B cell (primary cell): ENCODE measurements around the gene SFT2D2. TPM values are rescaled to one million over a fixed set of nuclear protein-coding genes. Genes with fewer than 3 reads are reported as not detected.

Experiments used
- ATAC-seq: fragments of 200-7000 bp; cut with Tn5 transposase; one replicate; pipeline ENCODE4 v1.10.0; 2021; ENCODE audit warnings: low read depth, mild to moderate bottlenecking, moderate number of reproducible peaks, moderate library complexity
- CTCF ChIA-PET: fragments of 350-600 bp; sonication (Branson Sonifier 250); formaldehyde crosslinking; loops from one replicate; lab custom pipeline; 2021; ENCODE audit warnings: antibody characterized with exemption, inconsistent platforms; lab: Charles Lee
- POLR2A ChIA-PET: fragments of 350-600 bp; sonication (Branson Sonifier 250); formaldehyde crosslinking; loops from one replicate; lab custom pipeline; 2021; ENCODE audit warnings: antibody characterized with exemption; lab: Charles Lee
- DNase-seq: peaks from one replicate; pipeline ENCODE4 v3.0.0; 2013
- H2AFZ ChIP-seq: 2 replicates; pipeline ENCODE4 v1.6.1; 2012; ENCODE audit warnings: mild to moderate bottlenecking, low read depth, low read length; ENCODE audit not compliant: insufficient read depth, poor library complexity, severe bottlenecking
- H3K27ac ChIP-seq, 2 donors: 1 replicate in 1 of 2; 2 replicates in 1 of 2; pipeline ENCODE4 v1.5.1; 2012 to 2013; ENCODE audit warnings: low read length in 2 of 2, mild to moderate bottlenecking in 2 of 2, moderate library complexity in 1 of 2
- H3K27me3 ChIP-seq, 4 experiments: fragments of 200-600 bp in 1 of 4; sonication (generic) in 1 of 4; replicated peaks in 1 of 4; 1 replicate in 2 of 4; 2 replicates in 2 of 4; pipeline versions ENCODE4 v1.6.1 to v1.7.0; 2013 to 2016; ENCODE audit warnings: low read length in 3 of 4, mild to moderate bottlenecking in 2 of 4, mixed read lengths in 1 of 4, moderate library complexity in 1 of 4; ENCODE audit not compliant: insufficient read depth in 4 of 4, control insufficient read depth in 3 of 4; ENCODE audit errors: control extremely low read depth in 1 of 4
- H3K36me3 ChIP-seq, 2 experiments: replicated peaks in 1 of 2; 1 replicate in 1 of 2; 2 replicates in 1 of 2; pipeline versions ENCODE4 v1.6.1 to v1.7.1; 2013; ENCODE audit warnings: low read length in 1 of 2; ENCODE audit not compliant: insufficient read depth in 2 of 2, control insufficient read depth in 1 of 2; ENCODE audit errors: control extremely low read depth in 1 of 2, extremely low read depth in 1 of 2
- H3K4me1 ChIP-seq, 2 donors: fragments of 200-600 bp in 1 of 2; sonication (generic) in 1 of 2; 1 replicate in 1 of 2; 2 replicates in 1 of 2; pipeline versions ENCODE4 v1.5.1 to v1.6.1; 2013 to 2017; ENCODE audit warnings: low read length in 2 of 2; ENCODE audit not compliant: control insufficient read depth in 2 of 2, insufficient read depth in 2 of 2
- H3K4me2 ChIP-seq: replicated peaks from 2 replicates; pipeline ENCODE3; 2012; ENCODE audit warnings: mild to moderate bottlenecking, low read depth, low read length; ENCODE audit not compliant: poor library complexity, severe bottlenecking
- H3K4me3 ChIP-seq, 5 experiments: fragments of 200-600 bp in 1 of 5; sonication (generic) in 1 of 5; 1 replicate in 3 of 5; 2 replicates in 2 of 5; pipeline versions ENCODE4 v1.5.1 to v1.7.0; 2011 to 2016; ENCODE audit warnings: low read length in 4 of 5, mild to moderate bottlenecking in 4 of 5, low read depth in 2 of 5, control low read depth in 1 of 5, moderate library complexity in 1 of 5; ENCODE audit not compliant: insufficient read depth in 1 of 5; ENCODE audit errors: control extremely low read depth in 1 of 5, extremely low read depth in 1 of 5
- H3K79me2 ChIP-seq: fragments of 200-600 bp; sonication (generic); one replicate; pipeline ENCODE4 v1.6.0; 2016; ENCODE audit warnings: low read length; ENCODE audit not compliant: control insufficient read depth, insufficient read depth
- H3K9ac ChIP-seq: fragments of 200-600 bp; sonication (generic); 2 replicates; pipeline ENCODE4 v1.6.1; 2017; ENCODE audit warnings: mild to moderate bottlenecking, low read length, moderate library complexity
- H3K9me3 ChIP-seq, 3 donors: one replicate each; pipeline versions ENCODE4 v1.6.1 to v1.7.1; 2013; ENCODE audit warnings: low read length in 2 of 3; ENCODE audit not compliant: control insufficient read depth in 2 of 3, insufficient read depth in 1 of 3; ENCODE audit errors: control extremely low read depth in 1 of 3
- H4K20me1 ChIP-seq: 2 replicates; pipeline ENCODE4 v1.6.0; 2012; ENCODE audit warnings: mild to moderate bottlenecking, low read length; ENCODE audit not compliant: insufficient read depth, control insufficient read depth, poor library complexity, severe bottlenecking
- H3K27ac Mint-ChIP-seq: one replicate; pipeline ENCODE4 v1.8.0; 2021; ENCODE audit warnings: mixed read lengths
- H3K27me3 Mint-ChIP-seq: one replicate; pipeline ENCODE4 v1.8.0; 2021; ENCODE audit warnings: mixed read lengths
- H3K4me1 Mint-ChIP-seq: one replicate; pipeline ENCODE4 v1.8.0; 2021; ENCODE audit warnings: mixed read lengths
- H3K4me3 Mint-ChIP-seq: one replicate; pipeline ENCODE4 v1.8.0; 2021; ENCODE audit warnings: mixed read lengths
- H3K9me3 Mint-ChIP-seq: one replicate; pipeline ENCODE4 v1.8.0; 2022; ENCODE audit warnings: mixed read lengths; ENCODE audit not compliant: insufficient read depth
- EZH2 ChIP-seq: IDR thresholded peaks from 2 replicates; pipeline ENCODE4 v1.6.1; 2012; ENCODE audit warnings: borderline replicate concordance, low read depth, mild to moderate bottlenecking, moderate library complexity, low read length; ENCODE audit not compliant: insufficient read depth, poor library complexity, severe bottlenecking
- WGBS: methylation state at CpG from one replicate; pipeline ENCODE4 v1.1.5; 2013; ENCODE audit warnings: missing lambda C conversion rate; ENCODE audit not compliant: insufficient coverage; 5-methylcytosine and 5-hydroxymethylcytosine counted together
- intact Hi-C: fragments of 100-400 bp; cut with micrococcal nuclease; formaldehyde crosslinking; loops from one replicate; pipeline ENCODE4 v1.10.0; 2022
- polyA plus RNA-seq: library from polyadenylated mRNA; depleted of rRNA; stranded (reverse); fragments of >200 nt; gene quantifications from 2 replicates; pipeline ENCODE4 v1.2.3, GENCODE V29; 2012
- small RNA-seq: library from RNA; depleted of rRNA; stranded (forward); fragments of <200 nt; gene quantifications from one replicate; pipeline ENCODE3, GENCODE V24; 2012; ENCODE audit warnings: low replicate concordance, low read depth; ENCODE audit not compliant: insufficient read length
- total RNA-seq, 2 donors: library from RNA; stranded (reverse); fragments of 120-200 nt in 1 of 2; gene quantifications; 1 replicate in 1 of 2; 2 replicates in 1 of 2; pipeline versions ENCODE4 v1.2.3 to v1.2.4, GENCODE V29; 2013 to 2022
- TF ChIP-seq, protein P1 (sequence below): fragments of 200-600 bp; IDR thresholded peaks from one replicate; pipeline ENCODE4 v1.8.0; 2022; ENCODE audit warnings: antibody characterized with exemption, mild to moderate bottlenecking

The SFT2D2 gene
- total and polyA plus RNA-seq, 2 donors (not counting 1 experiment from before 2014, with no cell fraction given): 13.0 to 68.3 TPM

DNA sequence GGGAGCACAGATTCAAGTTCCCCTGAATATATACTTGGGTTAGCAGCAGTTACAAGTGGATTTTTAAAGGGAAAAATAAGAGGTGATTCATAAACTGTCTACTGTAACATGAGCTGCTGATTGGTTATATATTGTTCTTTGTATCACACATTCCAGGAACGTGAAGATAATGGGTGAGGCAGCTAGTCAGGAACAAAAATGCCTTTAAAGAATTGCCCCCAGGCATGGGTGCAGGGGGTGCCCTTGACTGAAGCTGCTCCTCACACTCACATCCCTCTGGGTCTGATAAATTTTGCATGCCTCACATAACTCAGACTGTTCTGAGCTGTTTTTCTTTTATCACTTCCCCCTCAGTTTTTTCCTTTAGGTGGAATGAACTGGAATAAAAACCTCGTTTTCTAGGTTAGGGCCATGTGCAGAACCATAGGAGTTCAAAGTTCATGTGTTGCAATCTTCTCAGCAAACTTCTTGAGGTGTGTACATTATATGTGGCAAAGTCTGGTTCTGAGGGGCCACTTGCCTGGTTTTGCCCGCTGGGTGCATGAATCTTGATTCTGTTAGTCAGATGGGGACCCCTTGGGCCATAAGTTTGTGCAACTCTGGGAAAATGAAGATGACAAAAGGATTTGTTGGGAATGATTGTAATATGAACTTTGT, 76.0 kb downstream of the SFT2D2 start:
- H3K9me3 ChIP-seq: no peaks in the 10 kb centered on the region
- H3K36me3 ChIP-seq: peaks cover 0 to 5% of the 10 kb centered on the region in 2 experiments
- H3K4me3 Mint-ChIP-seq: no peak overlapping the region
- no peak overlapping the region for H3K4me2 ChIP-seq
- no peaks in the 10 kb centered on the region for H3K4me1 Mint-ChIP-seq
- no peaks in the 10 kb centered on the region for H3K27me3 Mint-ChIP-seq
- no peaks in the 10 kb centered on the region for H4K20me1 ChIP-seq
- CTCF ChIA-PET: interaction anchor here (0.5 to 1.2 kb wide), 3 partner anchors 10 to 928 kb away, joined by 3 read pairs; no protein-coding TSS in a partner anchor
- no peaks in the 10 kb centered on the region for H3K27me3 ChIP-seq
- TF ChIP-seq, protein P1, sequence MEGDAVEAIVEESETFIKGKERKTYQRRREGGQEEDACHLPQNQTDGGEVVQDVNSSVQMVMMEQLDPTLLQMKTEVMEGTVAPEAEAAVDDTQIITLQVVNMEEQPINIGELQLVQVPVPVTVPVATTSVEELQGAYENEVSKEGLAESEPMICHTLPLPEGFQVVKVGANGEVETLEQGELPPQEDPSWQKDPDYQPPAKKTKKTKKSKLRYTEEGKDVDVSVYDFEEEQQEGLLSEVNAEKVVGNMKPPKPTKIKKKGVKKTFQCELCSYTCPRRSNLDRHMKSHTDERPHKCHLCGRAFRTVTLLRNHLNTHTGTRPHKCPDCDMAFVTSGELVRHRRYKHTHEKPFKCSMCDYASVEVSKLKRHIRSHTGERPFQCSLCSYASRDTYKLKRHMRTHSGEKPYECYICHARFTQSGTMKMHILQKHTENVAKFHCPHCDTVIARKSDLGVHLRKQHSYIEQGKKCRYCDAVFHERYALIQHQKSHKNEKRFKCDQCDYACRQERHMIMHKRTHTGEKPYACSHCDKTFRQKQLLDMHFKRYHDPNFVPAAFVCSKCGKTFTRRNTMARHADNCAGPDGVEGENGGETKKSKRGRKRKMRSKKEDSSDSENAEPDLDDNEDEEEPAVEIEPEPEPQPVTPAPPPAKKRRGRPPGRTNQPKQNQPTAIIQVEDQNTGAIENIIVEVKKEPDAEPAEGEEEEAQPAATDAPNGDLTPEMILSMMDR: no peak
- TF ChIP-seq EZH2: no peak
- POLR2A ChIA-PET: no interaction called here
- DNase-seq (no peak), ATAC-seq (no peak)
- no peak overlapping the region for H3K4me3 ChIP-seq
- no peak overlapping the region for H2AFZ ChIP-seq
- 93% methylated on average over 3 of the region's 3 CpGs for WGBS
- H3K27ac ChIP-seq: no peak overlapping the region
- intact Hi-C loops: no loop called here
- no peaks in the 10 kb centered on the region for H3K4me1 ChIP-seq
- no peaks in the 10 kb centered on the region for H3K9me3 Mint-ChIP-seq
- H3K79me2 ChIP-seq: no peaks in the 10 kb centered on the region
- H3K27ac Mint-ChIP-seq: no peak overlapping the region
- no peak overlapping the region for H3K9ac ChIP-seq

Small RNA genes within 50 kb of the gene (small RNA-seq; reads per million reads assigned to genes)
- gene AL021397.1 (not detected), gene RNU6-1310P (not detected)

Other genes with a start within 250 kb of the SFT2D2 start
- gene GPR161, start 89.1 kb upstream of the SFT2D2 start, total RNA-seq: 0.17 and 0.22 TPM in 2 replicates
- 0.07 and 0.09 TPM in 2 replicates for gene GPR161, start 89.1 kb upstream of the SFT2D2 start, polyA plus RNA-seq
- gene TIPRL, start 47.0 kb upstream of the SFT2D2 start, total RNA-seq: 22.7 and 24.9 TPM in 2 replicates
- gene TIPRL, start 47.0 kb upstream of the SFT2D2 start, polyA plus RNA-seq: 5.1 and 10.1 TPM in 2 replicates
- 6.8 and 7.0 TPM in 2 replicates for gene TBX19, start 54.9 kb downstream of the SFT2D2 start, total RNA-seq
- gene TBX19, start 54.9 kb downstream of the SFT2D2 start, polyA plus RNA-seq: 5.6 and 6.3 TPM in 2 replicates